Upper lobe of left lung (tissue), 4 donors: ENCODE data around the gene QPCTL.

ENCODE experiments used
- CTCF ChIP-seq, 6 experiments: fragments of 450-650 bp in 4 of 6; fragments of 200-600 bp in 2 of 6; sonication (generic) in 2 of 6; IDR thresholded peaks; one replicate each; pipeline ENCODE4 v1.5.1; 2016 to 2019; ENCODE audit warnings: antibody characterized with exemption in 6 of 6
- EP300 ChIP-seq, 4 donors: sonication (generic); formaldehyde crosslinking; IDR thresholded peaks; one replicate each; pipeline ENCODE4 v1.5.1; 2017; ENCODE audit warnings: antibody characterized with exemption in 4 of 4, control low read depth in 2 of 4
- POLR2A ChIP-seq, 4 donors: fragments of 450-650 bp; IDR thresholded peaks; one replicate each; pipeline ENCODE4 v1.5.1; 2016 to 2017; ENCODE audit warnings: antibody characterized with exemption in 4 of 4, mild to moderate bottlenecking in 2 of 4
- POLR2AphosphoS5 ChIP-seq, 2 donors: sonication (generic); formaldehyde crosslinking; IDR thresholded peaks; one replicate each; pipeline ENCODE4 v1.5.1; 2017; ENCODE audit warnings: antibody characterized with exemption in 2 of 2

- TF ChIP-seq CTCF (IDR thresholded peaks at IDR 0.05) (no peak), POLR2A (IDR thresholded peaks at IDR 0.05) (peak in 1 of 4 donors; percentile 36), POLR2AphosphoS5 (IDR thresholded peaks at IDR 0.05) (no peak), EP300 (IDR thresholded peaks at IDR 0.05) (no peak)
These were observed 21.6 kb upstream of the QPCTL start for GRCh38 chr19:45670670-45671453.
